Measurements from ENCODE around the gene DPYD.
"Not testable (repeated sequence)": the region's sequence is repeated elsewhere in the genome, so short reads cannot be mapped to it uniquely, and the experiment has no call there.

The DPYD gene

GRCh38 chr1:97412737-97413136 lies 508.1 kb downstream of the DPYD start:
- DNase-seq: no peak

GRCh38 chr1:97412166-97412565 lies 508.7 kb downstream of the DPYD start:
- no peak for DNase-seq

GRCh38 chr1:97396463-97396862 lies 524.4 kb downstream of the DPYD start:
- DNase-seq: no peak

GRCh38 chr1:97392701-97393100 lies 528.1 kb downstream of the DPYD start:
- no peak for DNase-seq

GRCh38 chr1:97385536-97386277 lies 535.1 kb downstream of the DPYD start:
- DNase-seq: no peak

GRCh38 chr1:97384294-97384968 lies 536.4 kb downstream of the DPYD start:
- DNase-seq: no peak

- DNase-seq: no peak
These were observed 537.0 kb downstream of the DPYD start for GRCh38 chr1:97383797-97384196.

- DNase-seq: no peak
These were observed 538.6 kb downstream of the DPYD start for GRCh38 chr1:97382206-97382605.

GRCh38 chr1:97379387-97380075 lies 541.3 kb downstream of the DPYD start:
- no peak for DNase-seq

GRCh38 chr1:97378596-97378995 lies 542.2 kb downstream of the DPYD start:
- no peak for DNase-seq

- no peak for DNase-seq
These were observed 543.3 kb downstream of the DPYD start for GRCh38 chr1:97377432-97378034.

GRCh38 chr1:97373000-97373399 lies 547.8 kb downstream of the DPYD start:
- DNase-seq: no peak

- DNase-seq: no peak
These were observed 548.3 kb downstream of the DPYD start for GRCh38 chr1:97372531-97372930.

GRCh38 chr1:97368296-97368695 lies 552.5 kb downstream of the DPYD start:
- DNase-seq: no peak

- DNase-seq: no peak
These were observed 553.9 kb downstream of the DPYD start for GRCh38 chr1:97366984-97367383.

- DNase-seq: no peak
These were observed 555.8 kb downstream of the DPYD start for GRCh38 chr1:97365026-97365425.

GRCh38 chr1:97364086-97364485 lies 556.7 kb downstream of the DPYD start:
- no peak for DNase-seq

GRCh38 chr1:97356309-97356708 lies 564.5 kb downstream of the DPYD start:
- DNase-seq: no peak

- no peak for DNase-seq
These were observed 567.9 kb downstream of the DPYD start for GRCh38 chr1:97352936-97353382.

GRCh38 chr1:97351846-97352245 lies 569.0 kb downstream of the DPYD start:
- no peak for DNase-seq

GRCh38 chr1:97350662-97351061 lies 570.2 kb downstream of the DPYD start:
- no peak for DNase-seq

GRCh38 chr1:97350241-97350640 lies 570.6 kb downstream of the DPYD start:
- no peak for DNase-seq

- not testable (repeated sequence) for DNase-seq
These were observed 571.0 kb downstream of the DPYD start for GRCh38 chr1:97349794-97350193.

All from stimulated activated CD4-positive, alpha-beta T cell treated with anti-CD3 and anti-CD28 coated beads, Interleukin-4, amount 100 ng/mL, for 1 hour (primary cell).